ENCODE results near the gene SMARCD1.
"Not testable (repeated sequence)": the region's sequence is repeated elsewhere in the genome, so short reads cannot be mapped to it uniquely, and the experiment has no call there.

Gene SMARCD1

DNA sequence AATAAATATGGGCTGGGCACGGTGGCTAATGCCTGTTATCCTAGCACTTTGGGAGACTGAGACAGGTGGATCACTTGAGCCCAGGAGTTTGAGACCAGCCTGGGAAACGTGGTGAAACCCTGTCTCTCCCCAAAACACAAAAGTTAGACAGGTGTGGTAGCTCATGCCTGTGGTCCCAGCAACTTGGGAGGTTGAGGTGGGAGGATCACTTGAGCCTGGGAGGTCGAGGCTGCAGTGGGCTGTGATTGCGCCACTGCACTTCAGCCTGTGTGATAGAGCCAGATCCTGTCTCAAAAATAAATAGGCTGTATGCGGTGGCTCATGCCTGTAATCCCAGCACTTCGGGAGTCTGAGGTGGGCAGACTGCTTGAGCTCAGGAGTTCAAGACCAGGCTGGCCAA lies 62.9 kb downstream of the SMARCD1 start:
- not testable (repeated sequence) for DNase-seq

DNA sequence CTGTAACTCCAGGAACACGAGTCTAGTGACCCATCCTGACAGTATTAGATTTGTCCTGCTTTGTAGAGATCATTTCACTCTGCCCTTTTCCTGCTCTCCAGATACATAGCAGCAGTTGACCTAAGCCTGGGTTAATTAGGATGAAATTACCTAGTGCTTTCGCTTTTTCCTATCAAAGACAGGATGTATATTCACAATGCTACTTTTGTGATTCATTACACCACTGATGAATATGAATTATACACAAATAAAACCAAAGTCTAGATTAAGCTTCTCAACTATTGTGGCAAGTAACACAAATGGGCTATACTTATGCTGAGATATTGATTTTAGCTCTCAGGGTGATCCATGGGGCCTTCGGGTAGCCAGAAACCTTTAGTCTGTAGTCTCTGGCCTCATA lies 64.2 kb downstream of the SMARCD1 start:
- no peak for DNase-seq

All from CD4-positive, alpha-beta T cell treated with Interleukin-17A for 4 hours (primary cell).